Esophagus muscularis mucosa (tissue), 3 donors: Measurements from ENCODE around the gene PEAK3.

Experiments used
- CTCF ChIP-seq, 3 experiments: fragments of 200-600 bp in 2 of 3; fragments of 450-650 bp in 1 of 3; sonication (generic) in 2 of 3; IDR thresholded peaks; one replicate each; pipeline ENCODE4 v1.5.1; 2017 to 2019; ENCODE audit warnings: antibody characterized with exemption in 3 of 3, mild to moderate bottlenecking in 2 of 3, moderate library complexity in 1 of 3
- EP300 ChIP-seq: sonication (generic); formaldehyde crosslinking; IDR thresholded peaks from one replicate; pipeline ENCODE4 v1.6.1; 2017; ENCODE audit warnings: antibody characterized with exemption

GRCh38 chr19:2237051-2237868 lies 44.7 kb downstream of the PEAK3 start:
- TF ChIP-seq EP300 (no peak), CTCF (IDR thresholded peaks at IDR 0.05) (no peak)
